Measurements from ENCODE around the gene ALDH1A2.

ALDH1A2 gene

DNA sequence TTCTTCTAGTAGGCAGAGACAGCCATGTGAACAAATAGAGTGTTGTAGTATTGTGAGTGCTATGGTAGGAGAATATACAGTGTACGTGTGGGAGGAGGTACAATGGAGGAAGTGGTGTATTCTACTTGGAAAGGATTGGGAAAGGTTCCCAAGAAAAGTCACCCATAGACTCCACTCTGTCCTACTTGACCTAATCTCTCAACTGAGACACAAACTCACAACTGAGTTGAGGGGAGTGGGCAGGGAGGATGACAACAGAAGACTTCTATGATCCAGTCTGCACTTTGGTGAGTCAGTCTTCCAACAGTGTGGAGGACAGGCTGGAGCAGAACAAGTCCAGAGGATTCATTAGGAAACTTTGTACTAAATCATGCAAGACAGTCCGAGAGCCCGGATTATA is 43.9 kb upstream of the ALDH1A2 start:
- H3K27ac ChIP-seq, result no peak overlapping the region
- TF ChIP-seq, protein P1, sequence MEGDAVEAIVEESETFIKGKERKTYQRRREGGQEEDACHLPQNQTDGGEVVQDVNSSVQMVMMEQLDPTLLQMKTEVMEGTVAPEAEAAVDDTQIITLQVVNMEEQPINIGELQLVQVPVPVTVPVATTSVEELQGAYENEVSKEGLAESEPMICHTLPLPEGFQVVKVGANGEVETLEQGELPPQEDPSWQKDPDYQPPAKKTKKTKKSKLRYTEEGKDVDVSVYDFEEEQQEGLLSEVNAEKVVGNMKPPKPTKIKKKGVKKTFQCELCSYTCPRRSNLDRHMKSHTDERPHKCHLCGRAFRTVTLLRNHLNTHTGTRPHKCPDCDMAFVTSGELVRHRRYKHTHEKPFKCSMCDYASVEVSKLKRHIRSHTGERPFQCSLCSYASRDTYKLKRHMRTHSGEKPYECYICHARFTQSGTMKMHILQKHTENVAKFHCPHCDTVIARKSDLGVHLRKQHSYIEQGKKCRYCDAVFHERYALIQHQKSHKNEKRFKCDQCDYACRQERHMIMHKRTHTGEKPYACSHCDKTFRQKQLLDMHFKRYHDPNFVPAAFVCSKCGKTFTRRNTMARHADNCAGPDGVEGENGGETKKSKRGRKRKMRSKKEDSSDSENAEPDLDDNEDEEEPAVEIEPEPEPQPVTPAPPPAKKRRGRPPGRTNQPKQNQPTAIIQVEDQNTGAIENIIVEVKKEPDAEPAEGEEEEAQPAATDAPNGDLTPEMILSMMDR (IDR thresholded peaks at IDR 0.05), result no peak
- no peaks in the 10 kb centered on the region for H3K36me3 ChIP-seq
- H3K27me3 ChIP-seq, result peaks cover 12% of the 10 kb centered on the region
- H3K4me1 ChIP-seq (ENCODE audit: control insufficient read depth in 1 of 2, insufficient read depth in 1 of 2, low read depth in 1 of 2, low read length in 1 of 2), result no peaks in the 10 kb centered on the region
- no peak overlapping the region for H3K4me3 ChIP-seq (ENCODE audit: low read depth in 1 of 2, low read length in 1 of 2)
- H3K9me3 ChIP-seq, result no peaks in the 10 kb centered on the region

DNA sequence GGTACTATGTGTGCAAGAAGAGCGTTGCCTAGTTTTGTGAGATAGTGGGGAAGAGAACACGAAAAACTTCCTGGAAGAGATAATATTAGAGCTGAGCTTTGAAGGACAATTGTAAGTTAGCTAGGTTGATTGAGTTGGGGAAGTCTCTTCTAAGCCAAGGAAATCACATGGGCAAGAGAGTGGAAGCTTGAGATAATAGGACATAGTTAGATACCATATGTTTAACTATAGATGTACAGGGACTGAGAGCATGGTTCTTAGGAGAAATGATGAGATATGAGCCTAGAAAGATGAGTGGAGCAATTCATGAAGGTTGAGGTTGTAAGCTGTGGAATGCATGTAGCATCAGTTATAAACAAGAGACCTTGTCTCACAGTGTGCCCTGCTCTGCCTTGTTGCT is 42.6 kb upstream of the ALDH1A2 start:
- peaks cover 12% of the 10 kb centered on the region for H3K27me3 ChIP-seq
- TF ChIP-seq, protein P1 (IDR thresholded peaks at IDR 0.05), result no peak
- no peak overlapping the region for H3K4me3 ChIP-seq (ENCODE audit: low read depth in 1 of 2, low read length in 1 of 2)
- H3K9me3 ChIP-seq, result no peaks in the 10 kb centered on the region
- H3K27ac ChIP-seq, result no peak overlapping the region
- no peaks in the 10 kb centered on the region for H3K36me3 ChIP-seq
- no peaks in the 10 kb centered on the region for H3K4me1 ChIP-seq (ENCODE audit: control insufficient read depth in 1 of 2, insufficient read depth in 1 of 2, low read depth in 1 of 2, low read length in 1 of 2)

DNA sequence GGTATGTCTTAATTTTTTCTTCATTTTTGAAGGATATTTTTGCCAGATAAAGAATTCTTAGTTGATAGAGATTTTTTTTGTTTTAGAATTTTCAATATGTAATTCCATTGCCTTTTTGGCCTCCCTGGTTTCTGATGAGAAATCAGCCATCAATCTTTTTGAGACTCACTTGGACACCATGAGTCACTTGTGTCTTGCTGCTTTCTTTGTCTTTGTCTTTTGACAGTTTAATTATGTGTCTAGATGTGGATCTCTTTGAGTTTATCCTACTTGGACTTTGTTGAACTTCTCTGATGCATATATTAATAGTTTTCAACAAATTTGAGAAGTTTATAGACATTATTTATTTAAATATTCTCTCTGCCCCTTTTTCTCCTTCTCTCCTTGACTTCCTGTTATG is 38.0 kb upstream of the ALDH1A2 start:
- no peaks in the 10 kb centered on the region for H3K9me3 ChIP-seq
- H3K4me1 ChIP-seq (ENCODE audit: control insufficient read depth in 1 of 2, insufficient read depth in 1 of 2, low read depth in 1 of 2, low read length in 1 of 2), result no peaks in the 10 kb centered on the region
- no peak overlapping the region for H3K4me3 ChIP-seq (ENCODE audit: low read depth in 1 of 2, low read length in 1 of 2)
- H3K36me3 ChIP-seq, result no peaks in the 10 kb centered on the region
- H3K27me3 ChIP-seq, result peaks cover 17% of the 10 kb centered on the region
- H3K27ac ChIP-seq, result no peak overlapping the region
- TF ChIP-seq, protein P1 (IDR thresholded peaks at IDR 0.05), result no peak

DNA sequence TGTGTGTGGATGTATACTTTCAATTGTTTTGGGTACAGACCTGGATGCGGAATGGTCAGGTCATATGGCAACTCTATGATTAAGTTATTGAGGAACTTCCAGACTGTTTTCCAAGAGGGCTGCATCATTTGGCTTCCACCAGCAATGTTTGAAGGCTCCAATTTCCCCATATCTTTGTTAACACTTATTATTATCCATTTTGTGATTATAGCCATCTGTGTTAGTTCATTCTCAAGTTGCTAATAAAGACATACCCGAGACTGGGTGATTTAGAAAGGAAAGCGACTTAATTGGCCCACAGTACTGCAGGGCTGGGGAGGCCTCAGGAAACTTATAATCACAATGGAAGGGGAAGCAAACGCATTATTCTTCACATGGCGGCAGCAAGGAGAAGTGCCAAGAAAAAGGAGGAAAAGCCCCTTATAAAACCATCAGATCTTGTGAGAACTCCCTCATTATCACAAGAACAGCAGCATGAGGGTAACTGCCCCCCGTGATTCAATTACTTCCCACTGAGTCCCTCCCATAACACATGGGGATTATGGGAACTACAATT is 31.1 kb upstream of the ALDH1A2 start:
- TF ChIP-seq, protein P1 (IDR thresholded peaks at IDR 0.05), result no peak
- no peak overlapping the region for H3K27ac ChIP-seq
- H3K9me3 ChIP-seq, result no peaks in the 10 kb centered on the region
- H3K4me3 ChIP-seq (ENCODE audit: low read depth in 1 of 2, low read length in 1 of 2), result no peak overlapping the region
- peaks cover 11% of the 10 kb centered on the region for H3K27me3 ChIP-seq
- no peaks in the 10 kb centered on the region for H3K4me1 ChIP-seq (ENCODE audit: control insufficient read depth in 1 of 2, insufficient read depth in 1 of 2, low read depth in 1 of 2, low read length in 1 of 2)
- H3K36me3 ChIP-seq, result no peaks in the 10 kb centered on the region

DNA sequence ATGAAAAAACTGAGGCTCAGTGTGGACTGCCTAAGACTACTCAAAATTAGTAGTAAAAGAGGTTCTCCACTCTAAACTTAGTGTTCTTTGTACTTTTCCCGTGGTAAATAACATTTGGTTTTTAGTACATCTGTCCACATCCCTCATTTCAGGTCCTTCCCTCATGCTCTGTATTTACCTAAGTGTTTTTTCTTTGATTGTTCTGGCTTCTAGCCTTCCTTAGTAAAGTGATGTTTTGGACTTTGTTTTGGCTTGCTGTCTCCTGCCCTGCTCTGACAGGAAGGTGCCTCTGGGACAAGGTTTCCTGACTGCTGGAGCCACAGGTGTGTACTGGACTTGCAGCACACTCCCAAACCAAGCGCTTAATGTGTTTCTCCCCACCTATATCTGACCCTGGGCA is 29.9 kb upstream of the ALDH1A2 start:
- TF ChIP-seq, protein P1 (IDR thresholded peaks at IDR 0.05), result no peak
- Histone ChIP-seq H3K27ac (no peak overlapping the region), H3K27me3 (no peaks in the 10 kb centered on the region), H3K9me3 (no peaks in the 10 kb centered on the region), H3K4me1 (ENCODE audit: control insufficient read depth in 1 of 2, insufficient read depth in 1 of 2, low read depth in 1 of 2, low read length in 1 of 2) (no peaks in the 10 kb centered on the region), H3K4me3 (ENCODE audit: low read depth in 1 of 2, low read length in 1 of 2) (no peak overlapping the region), H3K36me3 (no peaks in the 10 kb centered on the region)

DNA sequence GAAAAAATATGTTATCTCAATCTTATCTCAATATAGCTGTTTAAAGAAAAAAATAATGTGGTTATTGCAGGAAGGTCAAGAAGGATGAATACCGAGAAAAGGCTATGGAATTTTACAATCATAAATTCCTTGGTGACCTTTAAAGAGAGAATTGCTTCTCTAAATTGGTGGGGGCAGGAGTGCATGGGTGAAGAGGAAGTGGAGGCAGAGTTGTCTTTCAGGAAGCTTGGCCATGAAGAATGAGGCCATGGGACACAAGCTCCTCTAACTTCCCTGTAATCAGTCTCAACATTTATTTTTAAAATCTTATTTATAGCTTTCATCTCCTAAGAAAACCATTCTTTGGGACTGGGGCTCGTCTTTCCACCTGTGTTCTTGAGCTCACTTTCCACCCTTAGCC is 22.4 kb upstream of the ALDH1A2 start:
- no peak overlapping the region for H3K4me3 ChIP-seq (ENCODE audit: low read depth in 1 of 2, low read length in 1 of 2)
- H3K9me3 ChIP-seq, result no peaks in the 10 kb centered on the region

More for the DNA sequence above, 22.4 kb upstream of the ALDH1A2 start:
- Histone ChIP-seq H3K27me3 (no peaks in the 10 kb centered on the region), H3K27ac (no peak overlapping the region), H3K4me1 (ENCODE audit: control insufficient read depth in 1 of 2, insufficient read depth in 1 of 2, low read depth in 1 of 2, low read length in 1 of 2) (no peaks in the 10 kb centered on the region), H3K36me3 (no peaks in the 10 kb centered on the region)
- TF ChIP-seq, protein P1 (IDR thresholded peaks at IDR 0.05), result no peak

Measured in neutrophil (primary cell).